NCI-H1930 (cell line): Measurements from ENCODE around the gene QRICH1.
"Not testable (repeated sequence)": the region's sequence is repeated elsewhere in the genome, so short reads cannot be mapped to it uniquely, and the experiment has no call there.

Experiments
- DNase-seq, 2 experiments: peaks; one replicate each; lab custom pipeline; 2025; lab: John Stamatoyannopoulos, UW

QRICH1 gene

GRCh38 chr3:49017229-49017970, 76.5 kb downstream of the QRICH1 start:
- DNase-seq = no peak

GRCh38 chr3:49016414-49017228, 77.2 kb downstream of the QRICH1 start:
- no peak for DNase-seq

- no peak for DNase-seq
These were observed 78.1 kb downstream of the QRICH1 start for GRCh38 chr3:49015765-49016164.

GRCh38 chr3:49015072-49015471, 78.8 kb downstream of the QRICH1 start:
- DNase-seq = no peak

- DNase-seq = peak in 1 of 2 experiments; percentile 7
These were observed 79.9 kb downstream of the QRICH1 start for GRCh38 chr3:49013738-49014660.

- no peak for DNase-seq
These were observed 80.6 kb downstream of the QRICH1 start for GRCh38 chr3:49013113-49013737.

GRCh38 chr3:49012441-49013017, 81.3 kb downstream of the QRICH1 start:
- DNase-seq = no peak

- DNase-seq = no peak
These were observed 84.5 kb downstream of the QRICH1 start for GRCh38 chr3:49009396-49009795.

GRCh38 chr3:49008627-49009026, 85.2 kb downstream of the QRICH1 start:
- not testable (repeated sequence) for DNase-seq

- DNase-seq = peak; percentile 54 to 59
These were observed 85.9 kb downstream of the QRICH1 start for GRCh38 chr3:49007771-49008528.

GRCh38 chr3:49007068-49007770, 86.7 kb downstream of the QRICH1 start, which contains the start of gene WDR6:
TSS of gene WDR6 (plus strand) at chr3:49007391. CDS start at chr3:49007432, 41 bp downstream.
- peak; percentile 83 to 91 for DNase-seq

GRCh38 chr3:49006408-49007067, 87.3 kb downstream of the QRICH1 start:
- DNase-seq = no peak

- no peak for DNase-seq
These were observed 87.9 kb downstream of the QRICH1 start for GRCh38 chr3:49005998-49006397.

- no peak for DNase-seq
These were observed 88.6 kb downstream of the QRICH1 start for GRCh38 chr3:49005303-49005680.

GRCh38 chr3:49004352-49005302, 89.2 kb downstream of the QRICH1 start:
- DNase-seq = no peak

GRCh38 chr3:49001155-49001554, 92.7 kb downstream of the QRICH1 start:
- no peak for DNase-seq

- DNase-seq = no peak
These were observed 94.6 kb downstream of the QRICH1 start for GRCh38 chr3:48999085-48999858.
